Stimulated activated CD8-positive, alpha-beta memory T cell treated with anti-CD3 and anti-CD28 coated beads, Interleukin-15, amount 100 ng/mL, for 1 hour (primary cell): Measurements from ENCODE around the gene DDA1.
"Not testable (repeated sequence)": the region's sequence is repeated elsewhere in the genome, so short reads cannot be mapped to it uniquely, and the experiment has no call there.

Experiments
- DNase-seq: peaks from one replicate; pipeline ENCODE4 v3.0.0-alpha.2; 2020; ENCODE audit warnings: low read depth

Gene DDA1

GRCh38 chr19:17347877-17348276 is 38.5 kb downstream of the DDA1 start:
- DNase-seq = no peak

GRCh38 chr19:17348700-17349099 is 39.3 kb downstream of the DDA1 start:
- no peak for DNase-seq

DNA sequence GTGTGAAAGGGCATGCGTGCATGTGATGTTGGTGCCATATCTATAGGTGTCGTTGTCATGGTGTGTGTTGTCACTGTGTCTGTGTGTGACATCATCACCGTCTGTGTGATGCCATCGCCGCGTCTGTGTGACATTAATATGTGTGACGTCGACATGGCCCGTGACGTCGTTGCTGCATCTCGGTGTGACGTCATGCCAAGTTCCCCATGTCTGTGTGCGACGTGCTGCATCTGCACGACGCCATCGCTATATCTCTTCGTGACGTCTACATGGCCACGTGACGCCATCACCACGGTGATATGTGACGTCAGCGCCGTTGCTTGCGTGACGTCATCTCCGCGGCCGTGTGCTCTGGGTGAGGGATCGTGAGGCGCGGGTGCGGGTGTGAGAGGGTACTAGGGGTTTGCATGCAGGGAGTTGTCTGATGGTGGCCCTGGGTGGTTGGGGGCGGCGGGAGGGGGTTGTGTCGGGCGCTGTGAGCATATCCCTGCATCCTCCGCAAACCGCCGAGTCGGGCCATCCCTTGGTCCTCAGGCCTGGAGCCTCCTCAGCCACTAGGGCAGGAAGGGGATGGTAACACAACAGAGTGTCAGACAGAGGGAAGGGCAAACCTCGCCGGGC is 42.6 kb downstream of the DDA1 start:
- DNase-seq = no peak

DNA sequence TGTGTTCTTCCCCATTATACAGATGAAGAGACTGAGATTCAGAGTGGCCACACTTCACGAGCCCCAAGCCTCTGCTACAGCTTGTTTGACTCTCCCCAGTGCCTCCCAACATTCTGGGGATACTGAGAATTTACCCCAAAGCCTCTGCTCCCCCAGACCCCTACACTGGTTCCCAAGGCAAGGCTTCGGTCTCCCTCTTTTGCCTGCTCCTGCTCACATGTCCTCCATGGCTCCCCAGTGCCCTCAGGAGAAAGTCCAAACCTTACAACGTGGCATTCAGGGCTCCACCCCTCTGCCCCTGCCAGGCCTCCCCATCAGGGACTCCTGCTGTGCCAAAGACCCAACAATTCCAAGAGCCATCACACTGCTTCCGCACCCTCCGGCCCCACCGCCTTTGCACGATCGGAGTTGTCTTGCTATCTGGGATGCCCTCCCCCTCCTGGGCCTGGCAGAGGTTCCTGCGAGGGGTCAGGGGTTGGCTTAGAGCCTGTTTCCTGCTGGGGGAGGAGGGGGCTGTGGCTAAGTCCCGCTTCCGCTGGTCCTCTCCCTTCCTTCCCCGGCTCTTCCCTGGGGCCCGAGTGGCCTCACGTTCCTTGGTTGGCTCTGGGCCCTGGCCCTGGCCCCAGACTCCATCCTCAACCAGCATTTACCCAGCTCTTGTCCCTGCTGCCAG is 43.4 kb downstream of the DDA1 start:
- no peak for DNase-seq

DNA sequence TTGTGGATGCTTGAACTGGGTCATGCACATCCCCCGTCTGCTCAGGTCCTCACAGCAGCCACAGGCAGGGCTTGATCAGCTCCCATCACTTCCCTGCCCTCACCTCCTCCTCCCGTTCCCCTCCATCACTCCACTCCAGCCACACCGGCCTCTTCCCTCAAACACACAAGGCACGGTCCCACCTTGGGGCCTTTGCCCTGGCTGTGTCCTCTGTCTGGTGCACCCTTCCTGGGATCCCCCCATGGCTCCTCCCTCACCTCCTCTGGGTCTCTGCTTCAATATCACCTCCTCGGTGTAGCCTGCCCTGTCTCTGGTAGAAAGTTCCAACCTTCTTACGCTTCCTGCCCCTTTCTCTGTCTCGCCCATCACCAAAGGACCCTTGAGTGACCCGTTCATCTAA is 44.0 kb downstream of the DDA1 start:
- no peak for DNase-seq

GRCh38 chr19:17357078-17357666 is 47.8 kb downstream of the DDA1 start:
- no peak for DNase-seq

GRCh38 chr19:17357724-17358123 is 48.4 kb downstream of the DDA1 start:
- DNase-seq = no peak

- no peak for DNase-seq
Observed at GRCh38 chr19:17358395-17358794, 49.0 kb downstream of the DDA1 start.

- no peak for DNase-seq
Observed at GRCh38 chr19:17359905-17360800, 50.8 kb downstream of the DDA1 start.

DNA sequence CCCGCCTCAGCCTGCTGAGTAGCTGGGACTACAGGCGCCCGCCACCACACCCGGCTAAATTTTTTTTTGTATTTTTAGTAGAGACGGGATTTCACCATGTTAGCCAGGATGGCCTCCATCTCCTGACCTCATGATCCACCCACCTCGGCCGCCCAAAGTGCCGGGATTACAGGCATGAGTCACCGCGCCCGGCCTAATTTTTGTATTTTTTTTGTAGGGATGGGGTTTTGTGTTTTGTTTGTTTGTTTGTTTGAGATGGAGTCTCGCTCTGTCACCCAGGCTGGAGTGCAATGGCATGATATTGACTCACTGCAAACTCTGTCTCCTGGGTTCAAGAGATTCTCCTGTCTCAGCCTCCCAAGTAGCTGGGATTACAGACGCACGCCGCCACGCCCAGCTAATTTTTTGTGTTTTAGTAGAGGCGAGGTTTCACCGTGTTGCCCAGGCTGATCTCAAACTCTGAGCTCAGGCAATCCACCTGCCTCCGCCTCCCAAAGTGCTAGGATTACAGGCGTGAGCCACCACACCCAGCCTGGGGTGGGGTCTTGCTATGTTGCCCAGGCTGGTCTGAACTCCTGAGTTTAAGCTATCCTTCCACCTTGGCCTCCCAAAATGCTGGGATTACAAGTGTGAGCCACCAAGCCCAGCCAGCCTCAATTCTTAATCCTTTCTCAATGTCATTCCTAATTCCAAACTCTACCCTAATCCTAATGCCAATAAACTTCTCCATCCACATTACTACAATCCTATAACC is 54.7 kb downstream of the DDA1 start:
- DNase-seq = not testable (repeated sequence)

DNA sequence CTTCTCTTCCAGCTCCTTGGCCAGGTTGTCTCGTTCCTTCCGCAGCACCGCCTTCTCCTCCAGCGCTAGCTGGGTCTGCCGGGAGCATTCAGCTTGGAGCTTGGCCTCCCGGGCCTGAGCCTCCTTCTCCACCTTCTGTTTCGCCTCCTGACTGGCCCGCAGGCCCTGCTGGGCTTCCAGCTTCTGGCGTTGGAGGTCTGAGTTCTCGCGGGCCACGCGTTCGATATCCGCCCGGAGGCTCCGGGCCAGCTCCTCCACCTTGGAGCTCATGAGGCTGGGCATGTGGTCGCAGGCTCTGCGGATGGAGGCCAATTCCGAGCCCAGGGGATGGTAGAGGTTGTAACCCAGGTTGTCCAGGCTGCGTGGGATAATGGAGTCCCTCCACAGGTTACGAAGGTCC is 56.0 kb downstream of the DDA1 start:
- DNase-seq = no peak

DNA sequence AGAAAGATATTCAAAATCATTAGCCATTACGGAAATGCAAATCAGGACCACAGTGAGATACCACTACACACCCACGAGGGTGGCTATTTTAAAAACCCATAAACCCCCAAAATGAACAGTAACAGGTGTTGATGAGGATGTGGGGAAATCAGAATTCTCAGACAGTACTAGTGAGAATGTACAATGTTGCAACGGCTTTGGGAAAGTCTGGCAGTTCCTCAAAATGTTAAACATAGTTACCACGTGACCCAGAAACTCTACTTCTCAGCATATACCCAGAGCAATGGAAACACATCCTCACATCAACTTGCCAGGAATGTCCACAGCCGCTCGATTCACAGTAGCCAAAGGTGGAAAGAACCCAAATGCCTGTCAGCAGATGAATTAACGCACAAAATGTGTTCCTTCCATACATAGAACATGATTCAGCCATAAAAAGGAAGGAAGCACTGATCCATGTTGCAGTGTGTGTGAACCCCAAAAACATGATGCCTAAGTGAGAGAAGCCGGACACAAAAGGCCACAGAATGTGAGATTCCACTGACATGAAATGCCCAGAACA is 60.7 kb downstream of the DDA1 start:
- no peak for DNase-seq
